ENCODE data around the gene CYSTM1.
A peak's percentile ranks its signal among the peaks of the same experiment; 100 is the strongest.

Gene CYSTM1

GRCh38 chr5:140174465-140175366 lies at the start of gene CYSTM1:
CYSTM1 (plus strand) TSS chr5:140175188; CDS start chr5:140194466, 19,278 bp downstream.
- peak; percentile 97 for DNase-seq

GRCh38 chr5:140125637-140126036 lies 49.4 kb upstream of the CYSTM1 start, which contains the start of gene IGIP:
IGIP (plus strand) TSS chr5:140125937; CDS start chr5:140128477, 2,540 bp downstream.
- DNase-seq = no peak

- DNase-seq = no peak
Measured at GRCh38 chr5:140126315-140127012, 48.5 kb upstream of the CYSTM1 start.

GRCh38 chr5:140128376-140128775 lies 46.6 kb upstream of the CYSTM1 start:
- DNase-seq = no peak

GRCh38 chr5:140130949-140131733 lies 43.8 kb upstream of the CYSTM1 start:
- DNase-seq = no peak

- peak; percentile 43 for DNase-seq
Measured at GRCh38 chr5:140131967-140132409, 43.0 kb upstream of the CYSTM1 start.

GRCh38 chr5:140133514-140134167 lies 41.3 kb upstream of the CYSTM1 start:
- DNase-seq = no peak

GRCh38 chr5:140134277-140134935 lies 40.6 kb upstream of the CYSTM1 start:
- no peak for DNase-seq

- no peak for DNase-seq
Measured at GRCh38 chr5:140135127-140135526, 39.9 kb upstream of the CYSTM1 start.

GRCh38 chr5:140136624-140137023 lies 38.4 kb upstream of the CYSTM1 start:
- DNase-seq = no peak

- no peak for DNase-seq
Measured at GRCh38 chr5:140140435-140140834, 34.6 kb upstream of the CYSTM1 start.

GRCh38 chr5:140141241-140141640 lies 33.7 kb upstream of the CYSTM1 start:
- no peak for DNase-seq

- no peak for DNase-seq
Measured at GRCh38 chr5:140142246-140142645, 32.7 kb upstream of the CYSTM1 start.

- DNase-seq = no peak
Measured at GRCh38 chr5:140142856-140143255, 32.1 kb upstream of the CYSTM1 start.

GRCh38 chr5:140143521-140144258 lies 31.3 kb upstream of the CYSTM1 start:
- DNase-seq = no peak

GRCh38 chr5:140145256-140145655 lies 29.7 kb upstream of the CYSTM1 start:
- DNase-seq = no peak

GRCh38 chr5:140145818-140146522 lies 29.0 kb upstream of the CYSTM1 start:
- peak; percentile 74 for DNase-seq

- DNase-seq = no peak
Measured at GRCh38 chr5:140146523-140146842, 28.5 kb upstream of the CYSTM1 start.

GRCh38 chr5:140147460-140147859 lies 27.5 kb upstream of the CYSTM1 start:
- no peak for DNase-seq

GRCh38 chr5:140148508-140148907 lies 26.5 kb upstream of the CYSTM1 start:
- no peak for DNase-seq

GRCh38 chr5:140150201-140150600 lies 24.8 kb upstream of the CYSTM1 start:
- no peak for DNase-seq
